IMR-90 (cell line): Measurements from ENCODE around the gene TUBGCP3. TPM values are rescaled to one million over a fixed set of nuclear protein-coding genes. Genes with fewer than 3 reads are reported as not detected.

ENCODE experiments used
- ATAC-seq: fragments of 200-7000 bp; cut with Tn5 transposase; 2 replicates; pipeline ENCODE4 v1.9.1; 2020; ENCODE audit warnings: low read depth, mild to moderate bottlenecking, moderate library complexity
- BruUV-seq: library from RNA; stranded (reverse); fragments of 400-500 nt; replicated peaks from 2 replicates; lab custom pipeline; 2021; lab: Mats Ljungman, UMichigan
- CTCF ChIA-PET: fragments of 300-600 bp; formaldehyde crosslinking; extraction: SDS; loops from one replicate; lab custom pipeline; 2021; ENCODE audit warnings: antibody characterized with exemption; lab: Yijun Ruan, JAX
- POLR2A ChIA-PET: fragments of 300-600 bp; sonication (Branson Sonifier 250); formaldehyde crosslinking; loops from one replicate; lab custom pipeline; 2022; ENCODE audit warnings: antibody characterized with exemption; ENCODE audit not compliant: unreplicated experiment; lab: Charles Lee
- DNase-seq: peaks from one replicate; pipeline ENCODE4 v3.0.0; 2013
- H2AFZ ChIP-seq: replicated peaks from 2 replicates; pipeline ENCODE3; 2013; ENCODE audit warnings: low read length, mild to moderate bottlenecking; ENCODE audit not compliant: poor library complexity
- H2AK5ac ChIP-seq: 2 replicates; pipeline ENCODE4 v1.6.1; 2013; ENCODE audit warnings: low read depth, low read length, inconsistent platforms
- H2AK9ac ChIP-seq: replicated peaks from 2 replicates; pipeline ENCODE3; 2013; ENCODE audit warnings: mild to moderate bottlenecking, low read depth, low read length, moderate library complexity; ENCODE audit not compliant: poor library complexity
- H2BK120ac ChIP-seq: 2 replicates; pipeline ENCODE4 v1.6.1; 2013; ENCODE audit warnings: low read depth, low read length, inconsistent platforms
- H2BK15ac ChIP-seq: 3 replicates; pipeline ENCODE4 v1.6.1; 2013; ENCODE audit warnings: low read depth, low read length, inconsistent platforms
- H2BK20ac ChIP-seq: 2 replicates; pipeline ENCODE4 v1.6.1; 2013; ENCODE audit warnings: low read depth, mild to moderate bottlenecking, inconsistent platforms, low read length, moderate library complexity
- H2BK5ac ChIP-seq: 2 replicates; pipeline ENCODE4 v1.6.1; 2013; ENCODE audit warnings: mild to moderate bottlenecking, low read depth, low read length, inconsistent platforms; ENCODE audit not compliant: poor library complexity, severe bottlenecking
- H3K14ac ChIP-seq: replicated peaks from 2 replicates; pipeline ENCODE4 v1.6.1; 2013; ENCODE audit warnings: low read depth, low read length, inconsistent platforms
- H3K18ac ChIP-seq: 2 replicates; pipeline ENCODE4 v1.6.1; 2013; ENCODE audit warnings: low read depth, low read length, control low read depth
- H3K23ac ChIP-seq: 2 replicates; pipeline ENCODE4 v1.6.1; 2013; ENCODE audit warnings: low read depth, low read length, inconsistent platforms
- H3K27ac ChIP-seq: 2 replicates; pipeline ENCODE4 v1.5.1; 2013; ENCODE audit warnings: mild to moderate bottlenecking, control low read depth, low read length; ENCODE audit not compliant: insufficient read depth
- H3K27me3 ChIP-seq: 2 replicates; pipeline ENCODE4 v1.6.1; 2013; ENCODE audit warnings: low read length; ENCODE audit not compliant: control insufficient read depth, insufficient read depth
- H3K36me3 ChIP-seq: 2 replicates; pipeline ENCODE4 v1.6.1; 2013; ENCODE audit warnings: low read length, mixed read lengths; ENCODE audit not compliant: control insufficient read depth, insufficient read depth
- H3K4ac ChIP-seq: 2 replicates; pipeline ENCODE4 v1.6.1; 2013; ENCODE audit warnings: low read depth, low read length, inconsistent platforms
- H3K4me1 ChIP-seq: 2 replicates; pipeline ENCODE4 v1.6.1; 2013; ENCODE audit warnings: low read length, mixed read lengths; ENCODE audit not compliant: control insufficient read depth, insufficient read depth
- H3K4me2 ChIP-seq: 2 replicates; pipeline ENCODE4 v1.6.1; 2013; ENCODE audit warnings: low read depth, mild to moderate bottlenecking, control low read depth, low read length, moderate library complexity
- H3K4me3 ChIP-seq: 2 replicates; pipeline ENCODE4 v1.5.1; 2013; ENCODE audit warnings: low read depth, mild to moderate bottlenecking, control low read depth, low read length, moderate library complexity; ENCODE audit not compliant: insufficient read depth
- H3K56ac ChIP-seq: 2 replicates; pipeline ENCODE4 v1.6.1; 2013; ENCODE audit warnings: low read length, inconsistent platforms; ENCODE audit not compliant: insufficient read depth; ENCODE audit errors: extremely low read depth
- H3K79me1 ChIP-seq, 2 experiments: 2 replicates each; pipeline ENCODE4 v1.6.1; 2013; ENCODE audit warnings: low read length in 2 of 2, inconsistent platforms in 1 of 2, low read depth in 1 of 2
- H3K9ac ChIP-seq: 2 replicates; pipeline ENCODE4 v1.6.1; 2013; ENCODE audit warnings: low read depth, low read length, control low read depth
- H3K9me1 ChIP-seq: 2 replicates; pipeline ENCODE4 v1.6.1; 2013; ENCODE audit warnings: low read length, inconsistent platforms; ENCODE audit not compliant: insufficient read depth
- H3K9me3 ChIP-seq: 2 replicates; pipeline ENCODE4 v1.6.1; 2013; ENCODE audit warnings: low read length; ENCODE audit not compliant: control insufficient read depth, insufficient read depth
- H4K20me1 ChIP-seq: 2 replicates; pipeline ENCODE4 v1.6.1; 2013; ENCODE audit warnings: low read length, inconsistent platforms; ENCODE audit not compliant: insufficient read depth
- H4K5ac ChIP-seq: 2 replicates; pipeline ENCODE4 v1.6.1; 2013; ENCODE audit warnings: mild to moderate bottlenecking, low read depth, low read length, control low read depth
- H4K8ac ChIP-seq, 2 experiments: 2 replicates each; pipeline ENCODE4 v1.6.1; 2013; ENCODE audit warnings: low read depth in 2 of 2, low read length in 2 of 2, control low read depth in 1 of 2, inconsistent platforms in 1 of 2
- H4K91ac ChIP-seq: 2 replicates; pipeline ENCODE4 v1.6.1; 2013; ENCODE audit warnings: low read depth, low read length, inconsistent platforms; ENCODE audit not compliant: insufficient read depth
- CEBPB ChIP-seq: IDR thresholded peaks from 2 replicates; pipeline ENCODE4 v1.6.1; 2012; ENCODE audit warnings: low read depth, low read length, improper control_type of control experiment
- CHD1 ChIP-seq: IDR thresholded peaks from 2 replicates; pipeline ENCODE4 v1.6.1; 2012; ENCODE audit warnings: low read depth, low read length, improper control_type of control experiment
- MAZ ChIP-seq: IDR thresholded peaks from 2 replicates; pipeline ENCODE4 v1.6.1; 2012; ENCODE audit warnings: low read depth, mild to moderate bottlenecking, low read length, improper control_type of control experiment, moderate library complexity, borderline replicate concordance
- MXI1 ChIP-seq: IDR thresholded peaks from 2 replicates; pipeline ENCODE4 v1.6.1; 2012; ENCODE audit warnings: low read depth, mild to moderate bottlenecking, low read length, moderate library complexity, borderline replicate concordance
- NFE2L2 ChIP-seq: fragments of 150-350 bp; IDR thresholded peaks from 2 replicates; pipeline ENCODE4 v1.6.1; 2016; ENCODE audit warnings: low read depth, mild to moderate bottlenecking, low read length
- RAD21 ChIP-seq: IDR thresholded peaks from 2 replicates; pipeline ENCODE4 v1.6.1; 2012; ENCODE audit warnings: low read length, improper control_type of control experiment
- RCOR1 ChIP-seq: IDR thresholded peaks from 2 replicates; pipeline ENCODE4 v1.6.1; 2012; ENCODE audit warnings: mild to moderate bottlenecking, low read length, improper control_type of control experiment; ENCODE audit not compliant: insufficient replicate concordance
- SMC3 ChIP-seq: fragments of 150-350 bp; IDR thresholded peaks from 2 replicates; pipeline ENCODE4 v1.6.1; 2016; ENCODE audit warnings: low read depth, mild to moderate bottlenecking, antibody characterized with exemption, low read length, moderate library complexity
- WGBS, 2 experiments: methylation state at CpG; one replicate each; pipeline versions ENCODE4 v1.1.5 to v1.1.7; 2013; ENCODE audit warnings: missing lambda C conversion rate in 2 of 2; ENCODE audit not compliant: insufficient read length in 1 of 2; ENCODE audit errors: extremely low coverage in 2 of 2; 5-methylcytosine and 5-hydroxymethylcytosine counted together
- dilution Hi-C: fragments of 300-500 bp; cut with HindIII; formaldehyde crosslinking; loops from one replicate; pipeline ENCODE4 v1.14.3; 2018; ENCODE audit warnings: low sequenced_read_pairs; ENCODE audit not compliant: unreplicated experiment
- in situ Hi-C: fragments of 300-500 bp; cut with MboI; formaldehyde crosslinking; loops from 3 replicates; pipeline ENCODE4 v1.14.3; 2019; ENCODE audit warnings: low sequenced_read_pairs, inconsistent platforms, mixed read lengths
- intact Hi-C: fragments of 100-400 bp; cut with micrococcal nuclease; formaldehyde crosslinking; loops from 2 replicates; pipeline ENCODE4 v1.10.0; 2022
- polyA plus RNA-seq, 3 experiments: library from polyadenylated mRNA; depleted of rRNA; stranded (reverse); fragments of >200 nt; gene quantifications; 2 replicates each; pipeline ENCODE4 v1.2.3, GENCODE V29; 2012; ENCODE audit warnings: low replicate concordance in 1 of 3
- total RNA-seq: library from RNA; depleted of rRNA; stranded (reverse); fragments of >200 nt; gene quantifications from 2 replicates; pipeline ENCODE4 v1.2.3, GENCODE V29; 2012
- TF ChIP-seq, protein P1 (sequence below): conservative IDR thresholded peaks from 2 replicates; pipeline ENCODE4 v1.5.1; 2012; ENCODE audit warnings: mild to moderate bottlenecking, low read depth, low read length, improper control_type of control experiment
- TF ChIP-seq, protein P2 (sequence below): fragments of 150-350 bp; IDR thresholded peaks from 2 replicates; pipeline ENCODE4 v1.6.1; 2017; ENCODE audit warnings: mild to moderate bottlenecking, antibody characterized with exemption, low read length, low read depth
- TF ChIP-seq, protein P3 (sequence below): fragments of 150-350 bp; IDR thresholded peaks from 2 replicates; pipeline ENCODE4 v1.6.1; 2016; ENCODE audit warnings: low read depth, mild to moderate bottlenecking, low read length, moderate library complexity, borderline replicate concordance

Gene TUBGCP3
- total and polyA plus RNA-seq, 2 of the 4 experiments (the other 2 are of a cell fraction): 16.0 to 17.8 TPM

DNA sequence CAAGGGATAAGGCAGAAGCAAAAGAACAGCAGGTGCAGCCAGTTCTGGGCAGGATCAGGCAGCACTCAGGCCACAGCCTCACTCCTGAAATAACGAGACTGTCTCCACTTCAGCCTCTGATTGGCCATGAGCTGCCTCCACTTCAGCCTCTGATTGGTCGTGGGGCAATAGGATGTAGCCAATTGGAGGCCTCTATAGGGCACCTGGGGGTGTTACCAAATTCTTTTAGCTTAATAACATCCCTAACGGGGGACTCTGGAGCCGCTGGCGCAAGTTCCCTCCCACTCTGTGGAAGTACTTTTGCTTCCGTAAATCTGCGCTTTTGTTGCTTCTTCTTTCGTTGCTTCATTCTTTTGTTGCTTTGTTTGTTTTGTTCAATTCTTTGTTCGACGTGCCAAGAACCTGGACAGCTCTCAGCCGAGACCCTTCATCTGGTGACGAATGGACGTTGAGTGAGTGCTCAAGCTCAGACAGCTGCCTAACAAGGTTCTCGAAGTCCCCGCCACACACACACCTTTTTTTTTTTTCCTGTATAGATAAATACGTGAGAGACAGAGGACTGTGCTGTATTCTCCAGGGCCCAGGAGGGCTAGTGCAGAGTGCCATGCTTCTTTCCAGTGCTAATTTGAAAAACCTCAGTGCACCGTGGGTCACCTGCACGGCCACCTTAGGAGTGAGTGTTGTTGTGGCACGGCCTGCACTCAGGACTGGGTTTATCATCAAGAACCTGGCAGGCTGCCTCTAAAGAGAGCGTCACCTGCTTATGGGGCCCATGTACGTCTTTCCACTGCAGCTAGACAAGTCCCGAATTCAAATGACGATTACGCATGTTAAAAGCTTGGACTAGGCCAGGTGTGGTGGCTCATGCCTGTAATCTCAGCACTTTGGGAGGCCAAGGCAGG, 32.0 kb upstream of the TUBGCP3 start (continued):
- TF ChIP-seq CHD1 (no peak), NFE2L2 (no peak)

DNA sequence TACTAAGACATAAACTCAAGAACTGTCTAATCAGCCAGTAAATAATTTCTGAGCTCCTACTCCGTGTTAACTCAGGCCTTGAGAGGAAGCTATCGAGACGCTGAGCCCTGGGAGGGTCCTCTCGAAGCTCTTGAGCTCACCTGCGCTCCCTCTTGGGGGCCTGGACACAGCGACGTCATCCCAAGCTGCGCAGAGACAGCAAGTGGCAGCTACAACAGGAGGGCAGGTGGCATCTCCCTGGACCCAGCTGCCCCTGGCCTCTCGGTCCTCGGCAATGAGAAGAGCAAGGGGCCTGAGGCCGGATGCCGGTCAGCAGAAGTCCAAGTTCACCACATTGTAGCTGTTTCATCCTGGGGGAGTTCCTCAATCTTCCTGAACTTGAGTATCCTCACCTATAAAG, 30.5 kb upstream of the TUBGCP3 start:
- Histone ChIP-seq H3K36me3 (no peaks in the 10 kb centered on the region), H3K79me1 (no peaks in the 10 kb centered on the region), H4K8ac (no peak overlapping the region), H2BK20ac (no peak overlapping the region), H3K4ac (no peak overlapping the region), H3K4me3 (no peak overlapping the region), H4K5ac (no peak overlapping the region), H2BK120ac (no peak overlapping the region), H3K56ac (no peak overlapping the region), H3K14ac (no peak overlapping the region), H2BK5ac (no peak overlapping the region), H4K20me1 (no peaks in the 10 kb centered on the region; the same call in 1 of the 2 replicates), H3K9me3 (no peaks in the 10 kb centered on the region), H3K18ac (no peak overlapping the region), H3K4me1 (no peaks in the 10 kb centered on the region), H2BK15ac (no peak overlapping the region), H3K9ac (no peak overlapping the region), H2AK5ac (no peak overlapping the region), H3K23ac (no peak overlapping the region), H3K4me2 (no peak overlapping the region), H2AFZ (no peak overlapping the region), H3K9me1 (no peaks in the 10 kb centered on the region), H3K27me3 (peaks cover 49% of the 10 kb centered on the region), H3K27ac (no peak overlapping the region), H4K91ac (no peak overlapping the region), H2AK9ac (no peak overlapping the region)
- dilution Hi-C loops: no loop called here
- DNase-seq: no peak
- intact Hi-C loops: no loop called here
- ATAC-seq: no peak
- ChIA-PET POLR2A (no interaction called here), CTCF (no interaction called here)
- no TSS peak for BruUV-seq
- 92% methylated on average over 5 of the region's 12 CpGs; no CpG with 5 or more reads in 1 of the 2 experiments for WGBS, 2 experiments
- TF ChIP-seq MXI1 (no peak), SMC3 (no peak), CHD1 (no peak), MAZ (no peak), RAD21 (no peak), CEBPB (no peak), RCOR1 (no peak)
- TF ChIP-seq, protein P1, sequence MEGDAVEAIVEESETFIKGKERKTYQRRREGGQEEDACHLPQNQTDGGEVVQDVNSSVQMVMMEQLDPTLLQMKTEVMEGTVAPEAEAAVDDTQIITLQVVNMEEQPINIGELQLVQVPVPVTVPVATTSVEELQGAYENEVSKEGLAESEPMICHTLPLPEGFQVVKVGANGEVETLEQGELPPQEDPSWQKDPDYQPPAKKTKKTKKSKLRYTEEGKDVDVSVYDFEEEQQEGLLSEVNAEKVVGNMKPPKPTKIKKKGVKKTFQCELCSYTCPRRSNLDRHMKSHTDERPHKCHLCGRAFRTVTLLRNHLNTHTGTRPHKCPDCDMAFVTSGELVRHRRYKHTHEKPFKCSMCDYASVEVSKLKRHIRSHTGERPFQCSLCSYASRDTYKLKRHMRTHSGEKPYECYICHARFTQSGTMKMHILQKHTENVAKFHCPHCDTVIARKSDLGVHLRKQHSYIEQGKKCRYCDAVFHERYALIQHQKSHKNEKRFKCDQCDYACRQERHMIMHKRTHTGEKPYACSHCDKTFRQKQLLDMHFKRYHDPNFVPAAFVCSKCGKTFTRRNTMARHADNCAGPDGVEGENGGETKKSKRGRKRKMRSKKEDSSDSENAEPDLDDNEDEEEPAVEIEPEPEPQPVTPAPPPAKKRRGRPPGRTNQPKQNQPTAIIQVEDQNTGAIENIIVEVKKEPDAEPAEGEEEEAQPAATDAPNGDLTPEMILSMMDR: no peak
- TF ChIP-seq, protein P2, sequence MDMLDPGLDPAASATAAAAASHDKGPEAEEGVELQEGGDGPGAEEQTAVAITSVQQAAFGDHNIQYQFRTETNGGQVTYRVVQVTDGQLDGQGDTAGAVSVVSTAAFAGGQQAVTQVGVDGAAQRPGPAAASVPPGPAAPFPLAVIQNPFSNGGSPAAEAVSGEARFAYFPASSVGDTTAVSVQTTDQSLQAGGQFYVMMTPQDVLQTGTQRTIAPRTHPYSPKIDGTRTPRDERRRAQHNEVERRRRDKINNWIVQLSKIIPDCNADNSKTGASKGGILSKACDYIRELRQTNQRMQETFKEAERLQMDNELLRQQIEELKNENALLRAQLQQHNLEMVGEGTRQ: no peak
- TF ChIP-seq, protein P3, sequence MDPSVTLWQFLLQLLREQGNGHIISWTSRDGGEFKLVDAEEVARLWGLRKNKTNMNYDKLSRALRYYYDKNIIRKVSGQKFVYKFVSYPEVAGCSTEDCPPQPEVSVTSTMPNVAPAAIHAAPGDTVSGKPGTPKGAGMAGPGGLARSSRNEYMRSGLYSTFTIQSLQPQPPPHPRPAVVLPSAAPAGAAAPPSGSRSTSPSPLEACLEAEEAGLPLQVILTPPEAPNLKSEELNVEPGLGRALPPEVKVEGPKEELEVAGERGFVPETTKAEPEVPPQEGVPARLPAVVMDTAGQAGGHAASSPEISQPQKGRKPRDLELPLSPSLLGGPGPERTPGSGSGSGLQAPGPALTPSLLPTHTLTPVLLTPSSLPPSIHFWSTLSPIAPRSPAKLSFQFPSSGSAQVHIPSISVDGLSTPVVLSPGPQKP: no peak
- in situ Hi-C loops: loop anchor here (10.0 to 25.0 kb wide), 2 partner anchors 256 to 531 kb away; no protein-coding TSS in a partner anchor
